ENCODE results near the gene OR52I1.

OR52I1 gene

GRCh38 chr11:4560467-4560866 lies 33.4 kb upstream of the OR52I1 start:
- Histone ChIP-seq H3K9ac (ENCODE audit: low read length) (no peak overlapping the region), H3K27ac (ENCODE audit: low read depth, low read length) (no peak overlapping the region), H3K4me2 (ENCODE audit: low read depth, low read length, poor library complexity, severe bottlenecking) (no peak overlapping the region), H3K79me2 (ENCODE audit: insufficient read depth, low read length) (no peaks in the 10 kb centered on the region), H3F3A (ENCODE audit: insufficient read depth) (no peaks in the 10 kb centered on the region), H4K20me1 (ENCODE audit: low read depth, low read length) (no peaks in the 10 kb centered on the region), H3K9me2 (replicated peaks; ENCODE audit: insufficient read depth, low read length) (no peaks in the 10 kb centered on the region), H3K36me3 (ENCODE audit: low read length) (no peaks in the 10 kb centered on the region), H3K9me3 (ENCODE audit: insufficient read depth, low read length) (no peaks in the 10 kb centered on the region; the same call in 1 of the 2 replicates), H3K4me3 (ENCODE audit: insufficient read depth, low read length, poor library complexity, severe bottlenecking) (no peak overlapping the region), H2AFZ (ENCODE audit: low read depth, low read length, severe bottlenecking) (no peak overlapping the region), H3K27me3 (ENCODE audit: low read length) (no peaks in the 10 kb centered on the region; the same call in 1 of the 2 replicates)
- no peak for TF ChIP-seq CTCF (IDR thresholded peaks at IDR 0.05; ENCODE audit: insufficient read depth, low read length, poor library complexity, severe bottlenecking)

DNA sequence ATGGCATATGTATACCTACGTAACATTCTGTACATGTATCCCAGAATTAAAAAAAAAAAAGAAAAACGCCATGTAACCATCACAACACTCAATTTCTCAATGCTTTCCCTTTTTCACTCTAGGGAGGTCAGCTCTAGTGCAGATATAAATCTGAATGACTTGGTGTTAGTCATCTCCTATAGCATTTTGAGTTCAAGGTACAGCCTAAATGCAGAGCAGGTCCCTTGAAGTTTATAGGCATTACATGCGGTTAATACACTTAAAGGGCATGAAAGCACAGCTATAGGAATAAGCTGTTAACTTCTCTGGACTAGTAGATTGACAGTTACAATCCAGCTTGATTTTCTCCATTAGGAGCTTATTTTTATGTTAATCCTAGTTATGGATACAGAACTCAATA lies 28.5 kb upstream of the OR52I1 start:
- Histone ChIP-seq H3K4me2 (ENCODE audit: low read depth, low read length, poor library complexity, severe bottlenecking) (no peak overlapping the region), H2AFZ (ENCODE audit: low read depth, low read length, severe bottlenecking) (no peak overlapping the region), H3K9ac (ENCODE audit: low read length) (no peak overlapping the region), H4K20me1 (ENCODE audit: low read depth, low read length) (no peaks in the 10 kb centered on the region), H3K79me2 (ENCODE audit: insufficient read depth, low read length) (no peaks in the 10 kb centered on the region), H3K36me3 (ENCODE audit: low read length) (no peaks in the 10 kb centered on the region), H3K4me3 (ENCODE audit: insufficient read depth, low read length, poor library complexity, severe bottlenecking) (no peak overlapping the region), H3K9me2 (replicated peaks; ENCODE audit: insufficient read depth, low read length) (no peaks in the 10 kb centered on the region), H3K27me3 (ENCODE audit: low read length) (no peaks in the 10 kb centered on the region), H3K9me3 (ENCODE audit: insufficient read depth, low read length) (no peaks in the 10 kb centered on the region; the same call in 1 of the 2 replicates), H3F3A (ENCODE audit: insufficient read depth) (no peaks in the 10 kb centered on the region), H3K27ac (ENCODE audit: low read depth, low read length) (no peak overlapping the region)
- no peak for TF ChIP-seq CTCF (IDR thresholded peaks at IDR 0.05; ENCODE audit: insufficient read depth, low read length, poor library complexity, severe bottlenecking)
- TF ChIP-seq EZH2phosphoT487 (conservative IDR thresholded peaks at IDR 0.05; ENCODE audit: low read length), result no peak

DNA sequence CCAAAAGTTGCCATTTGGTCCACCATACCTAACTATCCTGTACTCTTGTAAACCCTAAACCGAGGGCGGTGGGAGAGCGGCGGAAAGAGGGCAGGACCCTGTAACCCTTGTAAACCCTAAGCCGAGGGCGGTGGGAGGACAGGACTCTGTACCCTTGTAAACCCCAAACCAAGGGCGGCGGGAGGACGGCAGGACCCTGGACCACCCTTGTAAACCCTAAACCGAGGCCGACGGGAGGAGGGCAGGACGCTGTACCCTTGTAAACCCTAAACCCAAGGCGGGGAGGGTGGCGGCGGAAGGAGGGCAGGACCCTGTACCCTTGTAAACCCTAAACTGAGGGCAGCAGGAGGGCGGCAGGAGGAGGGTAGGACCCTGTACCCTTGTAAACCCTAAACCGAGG lies 24.8 kb upstream of the OR52I1 start:
- Histone ChIP-seq H3K4me3 (ENCODE audit: insufficient read depth, low read length, poor library complexity, severe bottlenecking) (no peak overlapping the region), H3K27me3 (ENCODE audit: low read length) (no peaks in the 10 kb centered on the region), H3F3A (ENCODE audit: insufficient read depth) (no peaks in the 10 kb centered on the region), H3K79me2 (ENCODE audit: insufficient read depth, low read length) (no peaks in the 10 kb centered on the region), H4K20me1 (ENCODE audit: low read depth, low read length) (no peaks in the 10 kb centered on the region), H2AFZ (ENCODE audit: low read depth, low read length, severe bottlenecking) (no peak overlapping the region), H3K9ac (ENCODE audit: low read length) (no peak overlapping the region), H3K4me2 (ENCODE audit: low read depth, low read length, poor library complexity, severe bottlenecking) (no peak overlapping the region), H3K27ac (ENCODE audit: low read depth, low read length) (no peak overlapping the region), H3K9me3 (ENCODE audit: insufficient read depth, low read length) (no peaks in the 10 kb centered on the region; the same call in 1 of the 2 replicates), H3K36me3 (ENCODE audit: low read length) (no peaks in the 10 kb centered on the region), H3K9me2 (replicated peaks; ENCODE audit: insufficient read depth, low read length) (no peaks in the 10 kb centered on the region)
- TF ChIP-seq CTCF (IDR thresholded peaks at IDR 0.05; ENCODE audit: insufficient read depth, low read length, poor library complexity, severe bottlenecking) (no peak), EZH2phosphoT487 (conservative IDR thresholded peaks at IDR 0.05; ENCODE audit: low read length) (no peak)
